Rectal smooth muscle tissue (tissue), 1 donor: ENCODE results near the gene ASB6.

Experiments
- H3K27ac ChIP-seq: one replicate; pipeline ENCODE4 v1.7.0; 2013; ENCODE audit warnings: low read depth, low read length, inconsistent platforms
- H3K27me3 ChIP-seq: one replicate; pipeline ENCODE4 v1.7.0; 2013; ENCODE audit warnings: low read length; ENCODE audit not compliant: control insufficient read depth, insufficient read depth
- H3K36me3 ChIP-seq: one replicate; pipeline ENCODE4 v1.7.0; 2013; ENCODE audit warnings: low read length; ENCODE audit not compliant: control insufficient read depth, insufficient read depth
- H3K4me1 ChIP-seq: one replicate; pipeline ENCODE4 v1.7.0; 2013; ENCODE audit warnings: low read length; ENCODE audit not compliant: control insufficient read depth, insufficient read depth
- H3K4me3 ChIP-seq: one replicate; pipeline ENCODE4 v1.7.0; 2013; ENCODE audit warnings: low read length
- H3K9ac ChIP-seq: one replicate; pipeline ENCODE4 v1.7.0; 2013; ENCODE audit warnings: low read length

ASB6 gene

GRCh38 chr9:129591916-129592315, 50.0 kb downstream of the ASB6 start:
- Histone ChIP-seq H3K27ac (no peak overlapping the region), H3K4me1 (no peaks in the 10 kb centered on the region), H3K4me3 (no peak overlapping the region), H3K36me3 (no peaks in the 10 kb centered on the region), H3K27me3 (no peaks in the 10 kb centered on the region), H3K9ac (no peak overlapping the region)

- no peaks in the 10 kb centered on the region for H3K27me3 ChIP-seq
- H3K9ac ChIP-seq = no peak overlapping the region
- H3K27ac ChIP-seq = no peak overlapping the region
- no peaks in the 10 kb centered on the region for H3K36me3 ChIP-seq
- no peak overlapping the region for H3K4me3 ChIP-seq
- H3K4me1 ChIP-seq = no peaks in the 10 kb centered on the region
Observed at GRCh38 chr9:129590466-129590865, 51.5 kb downstream of the ASB6 start.

- Histone ChIP-seq H3K4me1 (peaks cover 4% of the 10 kb centered on the region), H3K36me3 (no peaks in the 10 kb centered on the region), H3K4me3 (no peak overlapping the region), H3K27me3 (no peaks in the 10 kb centered on the region), H3K27ac (no peak overlapping the region), H3K9ac (no peak overlapping the region)
Observed at GRCh38 chr9:129587487-129588262, 54.3 kb downstream of the ASB6 start.

GRCh38 chr9:129586685-129587084, 55.3 kb downstream of the ASB6 start:
- no peak overlapping the region for H3K9ac ChIP-seq
- H3K27me3 ChIP-seq = no peaks in the 10 kb centered on the region
- H3K27ac ChIP-seq = no peak overlapping the region
- no peak overlapping the region for H3K4me3 ChIP-seq
- peaks cover 4% of the 10 kb centered on the region for H3K4me1 ChIP-seq
- H3K36me3 ChIP-seq = no peaks in the 10 kb centered on the region

GRCh38 chr9:129586245-129586644, 55.7 kb downstream of the ASB6 start:
- Histone ChIP-seq H3K27ac (no peak overlapping the region), H3K9ac (no peak overlapping the region), H3K27me3 (no peaks in the 10 kb centered on the region), H3K36me3 (no peaks in the 10 kb centered on the region), H3K4me3 (no peak overlapping the region), H3K4me1 (peaks cover 4% of the 10 kb centered on the region)

GRCh38 chr9:129585352-129585751, 56.6 kb downstream of the ASB6 start:
- Histone ChIP-seq H3K4me3 (no peak overlapping the region), H3K27ac (no peak overlapping the region), H3K27me3 (no peaks in the 10 kb centered on the region), H3K4me1 (peaks cover 4% of the 10 kb centered on the region), H3K9ac (no peak overlapping the region), H3K36me3 (no peaks in the 10 kb centered on the region)
